ENCODE measurements around the gene DPM3. TPM values are rescaled to one million over a fixed set of nuclear protein-coding genes. Genes with fewer than 3 reads are reported as not detected.
A peak's percentile ranks its signal among the peaks of the same experiment; 100 is the strongest.

DPM3 gene
- total and polyA plus RNA-seq, 2 of the 4 experiments (the other 2 are of a cell fraction) = 29.0 to 129 TPM

DNA sequence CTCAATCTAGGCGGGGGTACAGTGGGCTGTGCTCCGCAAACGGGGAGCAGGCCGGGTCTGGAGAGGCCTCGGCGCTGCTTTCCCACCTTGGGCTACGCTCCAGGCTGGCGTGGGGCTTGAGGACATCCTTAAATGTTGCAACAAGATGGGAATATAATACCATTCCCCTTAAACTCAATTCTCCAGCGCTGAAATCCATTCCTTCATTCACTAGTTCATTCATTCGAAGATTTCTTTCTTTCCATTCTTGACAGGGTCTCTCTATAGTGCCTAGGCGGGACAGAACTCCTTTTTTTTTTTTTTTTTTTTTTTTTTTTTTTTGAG, 261 bp upstream of the DPM3 start:
- Histone ChIP-seq H2BK20ac (ENCODE audit: low read depth, low read length) (no peak overlapping the region), H3K4ac (ENCODE audit: low read depth, low read length) (no peak overlapping the region), H3K36me3 (ENCODE audit: control insufficient read depth, insufficient read depth, low read length) (peaks cover 3% of the 10 kb centered on the region; the same call in 1 of the 2 replicates), H4K8ac (ENCODE audit: low read depth in 2 of 2, low read length in 2 of 2) (peak overlapping the region; percentile 77 to 93), H4K5ac (ENCODE audit: low read depth, low read length) (peak overlapping the region; percentile 96), H4K91ac (ENCODE audit: insufficient read depth, low read depth, low read length) (no peak overlapping the region), H3K9ac (ENCODE audit: low read depth, low read length) (no peak overlapping the region), H2AK9ac (replicated peaks; ENCODE audit: low read depth, low read length, poor library complexity) (peak overlapping the region; percentile 96), H2AFZ (replicated peaks; ENCODE audit: low read length, poor library complexity) (peak overlapping the region; percentile 100), H3K27ac (ENCODE audit: insufficient read depth, low read length) (no peak overlapping the region), H3K14ac (replicated peaks; ENCODE audit: low read depth, low read length) (no peak overlapping the region; the same call in 1 of the 2 replicates), H2BK5ac (ENCODE audit: low read depth, low read length, poor library complexity, severe bottlenecking) (peak overlapping the region; percentile 19), H4K20me1 (ENCODE audit: insufficient read depth, low read length) (no peaks in the 10 kb centered on the region), H3K18ac (ENCODE audit: low read depth, low read length) (no peak overlapping the region), H3K4me3 (ENCODE audit: insufficient read depth, low read depth, low read length) (peak overlapping the region; percentile 79), H3K9me1 (ENCODE audit: insufficient read depth, low read length) (peaks cover 12% of the 10 kb centered on the region; the same call in 1 of the 2 replicates), H3K4me2 (ENCODE audit: low read depth, low read length) (peak overlapping the region; percentile 92), H3K27me3 (ENCODE audit: control insufficient read depth, insufficient read depth, low read length) (peaks cover 3% of the 10 kb centered on the region; the same call in 1 of the 2 replicates), H2AK5ac (ENCODE audit: low read depth, low read length) (no peak overlapping the region), H3K79me1 (ENCODE audit: low read depth in 1 of 2, low read length in 2 of 2) (peaks cover 23 to 39% of the 10 kb centered on the region in 2 experiments), H3K56ac (ENCODE audit: extremely low read depth, insufficient read depth, low read length) (no peak overlapping the region), H2BK15ac (ENCODE audit: low read depth, low read length) (no peak overlapping the region), H3K4me1 (ENCODE audit: control insufficient read depth, insufficient read depth, low read length) (peaks cover 4% of the 10 kb centered on the region; the same call in 1 of the 2 replicates), H3K9me3 (ENCODE audit: control insufficient read depth, insufficient read depth, low read length) (no peaks in the 10 kb centered on the region), H2BK120ac (ENCODE audit: low read depth, low read length) (no peak overlapping the region), H3K23ac (ENCODE audit: low read depth, low read length) (0 out of 2 replicates have a peak overlapping the region, but pooled peaks have one; percentile 28)
- intact Hi-C loops (cut with micrococcal nuclease) (no loop called here), dilution Hi-C loops (cut with HindIII; ENCODE audit: low sequenced_read_pairs, unreplicated experiment) (no loop called here), in situ Hi-C loops (cut with MboI; ENCODE audit: low sequenced_read_pairs) (no loop called here)
- BruUV-seq (replicated peaks) = no TSS peak
- DNase-seq = no peak
- ATAC-seq (ENCODE audit: low read depth) = no peak
- CTCF ChIA-PET = no interaction called here
- POLR2A ChIA-PET (ENCODE audit: unreplicated experiment) = interaction anchor here (0.6 kb wide), 1 partner anchor 428 kb away, joined by 4 read pairs; no protein-coding TSS in a partner anchor
- WGBS, 2 experiments (ENCODE audit: extremely low coverage in 2 of 2, insufficient read length in 1 of 2) = no CpG with 5 or more reads among the region's 11 CpGs
- TF ChIP-seq MAZ (IDR thresholded peaks at IDR 0.05; ENCODE audit: borderline replicate concordance, low read depth, low read length) (no peak), FOS (IDR thresholded peaks at IDR 0.05; ENCODE audit: low read depth, low read length) (no peak), CEBPB (IDR thresholded peaks at IDR 0.05; ENCODE audit: low read depth, low read length) (no peak), CHD1 (IDR thresholded peaks at IDR 0.05; ENCODE audit: low read depth, low read length) (no peak), BHLHE40 (IDR thresholded peaks at IDR 0.05; ENCODE audit: low read depth, low read length) (no peak), RFX5 (IDR thresholded peaks at IDR 0.05; ENCODE audit: low read depth, low read length) (no peak), NFE2L2 (IDR thresholded peaks at IDR 0.05; ENCODE audit: low read depth, low read length) (no peak), POLR2A (IDR thresholded peaks at IDR 0.05; ENCODE audit: low read depth, low read length) (no peak), RAD21 (IDR thresholded peaks at IDR 0.05; ENCODE audit: low read length) (no peak), SMC3 (IDR thresholded peaks at IDR 0.05; ENCODE audit: low read depth, low read length) (no peak), RCOR1 (IDR thresholded peaks at IDR 0.05; ENCODE audit: insufficient replicate concordance, low read length) (no peak), MXI1 (IDR thresholded peaks at IDR 0.05; ENCODE audit: borderline replicate concordance, low read depth, low read length) (no peak), MAFK (IDR thresholded peaks at IDR 0.05; ENCODE audit: low read depth, low read length) (no peak)
- TF ChIP-seq, protein P1, sequence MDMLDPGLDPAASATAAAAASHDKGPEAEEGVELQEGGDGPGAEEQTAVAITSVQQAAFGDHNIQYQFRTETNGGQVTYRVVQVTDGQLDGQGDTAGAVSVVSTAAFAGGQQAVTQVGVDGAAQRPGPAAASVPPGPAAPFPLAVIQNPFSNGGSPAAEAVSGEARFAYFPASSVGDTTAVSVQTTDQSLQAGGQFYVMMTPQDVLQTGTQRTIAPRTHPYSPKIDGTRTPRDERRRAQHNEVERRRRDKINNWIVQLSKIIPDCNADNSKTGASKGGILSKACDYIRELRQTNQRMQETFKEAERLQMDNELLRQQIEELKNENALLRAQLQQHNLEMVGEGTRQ (IDR thresholded peaks at IDR 0.05; ENCODE audit: low read depth, low read length) = no peak
- TF ChIP-seq, protein P2, sequence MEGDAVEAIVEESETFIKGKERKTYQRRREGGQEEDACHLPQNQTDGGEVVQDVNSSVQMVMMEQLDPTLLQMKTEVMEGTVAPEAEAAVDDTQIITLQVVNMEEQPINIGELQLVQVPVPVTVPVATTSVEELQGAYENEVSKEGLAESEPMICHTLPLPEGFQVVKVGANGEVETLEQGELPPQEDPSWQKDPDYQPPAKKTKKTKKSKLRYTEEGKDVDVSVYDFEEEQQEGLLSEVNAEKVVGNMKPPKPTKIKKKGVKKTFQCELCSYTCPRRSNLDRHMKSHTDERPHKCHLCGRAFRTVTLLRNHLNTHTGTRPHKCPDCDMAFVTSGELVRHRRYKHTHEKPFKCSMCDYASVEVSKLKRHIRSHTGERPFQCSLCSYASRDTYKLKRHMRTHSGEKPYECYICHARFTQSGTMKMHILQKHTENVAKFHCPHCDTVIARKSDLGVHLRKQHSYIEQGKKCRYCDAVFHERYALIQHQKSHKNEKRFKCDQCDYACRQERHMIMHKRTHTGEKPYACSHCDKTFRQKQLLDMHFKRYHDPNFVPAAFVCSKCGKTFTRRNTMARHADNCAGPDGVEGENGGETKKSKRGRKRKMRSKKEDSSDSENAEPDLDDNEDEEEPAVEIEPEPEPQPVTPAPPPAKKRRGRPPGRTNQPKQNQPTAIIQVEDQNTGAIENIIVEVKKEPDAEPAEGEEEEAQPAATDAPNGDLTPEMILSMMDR (conservative IDR thresholded peaks at IDR 0.05; ENCODE audit: low read depth, low read length) = no peak
- TF ChIP-seq, protein P3, sequence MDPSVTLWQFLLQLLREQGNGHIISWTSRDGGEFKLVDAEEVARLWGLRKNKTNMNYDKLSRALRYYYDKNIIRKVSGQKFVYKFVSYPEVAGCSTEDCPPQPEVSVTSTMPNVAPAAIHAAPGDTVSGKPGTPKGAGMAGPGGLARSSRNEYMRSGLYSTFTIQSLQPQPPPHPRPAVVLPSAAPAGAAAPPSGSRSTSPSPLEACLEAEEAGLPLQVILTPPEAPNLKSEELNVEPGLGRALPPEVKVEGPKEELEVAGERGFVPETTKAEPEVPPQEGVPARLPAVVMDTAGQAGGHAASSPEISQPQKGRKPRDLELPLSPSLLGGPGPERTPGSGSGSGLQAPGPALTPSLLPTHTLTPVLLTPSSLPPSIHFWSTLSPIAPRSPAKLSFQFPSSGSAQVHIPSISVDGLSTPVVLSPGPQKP (IDR thresholded peaks at IDR 0.05; ENCODE audit: borderline replicate concordance, low read depth, low read length) = no peak
